ENCODE data around the gene WWTR1. TPM values are rescaled to one million over a fixed set of nuclear protein-coding genes. Genes with fewer than 3 reads are reported as not detected.

Gene WWTR1
- total RNA-seq, 1 experiment from 2014 or later = 73.5 TPM

GRCh38 chr3:149643963-149644362 is 13.9 kb downstream of the WWTR1 start:
- peaks cover 96% of the 10 kb centered on the region for H3K79me2 ChIP-seq (ENCODE audit: low read depth)
- peaks cover 22% of the 10 kb centered on the region; the same call in 1 of the 2 replicates for H3F3A ChIP-seq (ENCODE audit: insufficient read depth, low read depth)
- DNase-seq = no peak
- no TSS peak for BruUV-seq (replicated peaks)
- intact Hi-C loops (cut with micrococcal nuclease; ENCODE audit: unreplicated experiment) = no loop called here
- no peak overlapping the region for H2AFZ ChIP-seq
- H3K27me3 ChIP-seq (ENCODE audit: insufficient read depth, low read depth) = no peaks in the 10 kb centered on the region
- peaks cover 55% of the 10 kb centered on the region for H3K36me3 ChIP-seq (ENCODE audit: low read depth)
- H3K4me1 ChIP-seq (replicated peaks; ENCODE audit: insufficient read depth) = peaks cover 23% of the 10 kb centered on the region; the same call in 1 of the 2 replicates
- TF ChIP-seq EZH2 (IDR thresholded peaks at IDR 0.05; ENCODE audit: low read depth) = no peak
- TF ChIP-seq CTCF (conservative IDR thresholded peaks at IDR 0.05) = no peak
- H3K9me2 ChIP-seq (ENCODE audit: insufficient read depth) = no peaks in the 10 kb centered on the region; the same call in 1 of the 2 replicates
- ChIA-PET CTCF (no interaction called here), POLR2A (ENCODE audit: unreplicated experiment) (no interaction called here)
- H3K4me2 ChIP-seq = no peak overlapping the region
- peaks cover 24% of the 10 kb centered on the region; the same call in 1 of the 2 replicates for H4K20me1 ChIP-seq (ENCODE audit: insufficient read depth)
- no peak overlapping the region for H3K4me3 ChIP-seq
- H3K27ac ChIP-seq = no peak overlapping the region
- no peaks in the 10 kb centered on the region for H3K9me3 ChIP-seq (ENCODE audit: insufficient read depth, low read depth)

GRCh38 chr3:149643482-149643798 is 14.4 kb downstream of the WWTR1 start:
- no TSS peak for BruUV-seq (replicated peaks)
- no peaks in the 10 kb centered on the region for H3K9me3 ChIP-seq (ENCODE audit: insufficient read depth, low read depth)
- POLR2A ChIA-PET (ENCODE audit: unreplicated experiment) = interaction anchor here (0.5 kb wide), 1 partner anchor 96 kb away, joined by 3 read pairs; no protein-coding TSS in a partner anchor
- no peak for TF ChIP-seq CTCF (conservative IDR thresholded peaks at IDR 0.05)
- TF ChIP-seq EZH2 (IDR thresholded peaks at IDR 0.05; ENCODE audit: low read depth) = no peak
- intact Hi-C loops (cut with micrococcal nuclease; ENCODE audit: unreplicated experiment) = no loop called here
- peaks cover 25% of the 10 kb centered on the region; the same call in 1 of the 2 replicates for H3F3A ChIP-seq (ENCODE audit: insufficient read depth, low read depth)
- no peak overlapping the region for H3K27ac ChIP-seq
- no peak overlapping the region for H3K4me3 ChIP-seq
- H3K79me2 ChIP-seq (ENCODE audit: low read depth) = peaks cover 98% of the 10 kb centered on the region
- peaks cover 53% of the 10 kb centered on the region for H3K36me3 ChIP-seq (ENCODE audit: low read depth)
- peaks cover 23% of the 10 kb centered on the region; the same call in 1 of the 2 replicates for H3K4me1 ChIP-seq (replicated peaks; ENCODE audit: insufficient read depth)
- no peak overlapping the region for H3K4me2 ChIP-seq
- no peaks in the 10 kb centered on the region; the same call in 1 of the 2 replicates for H3K9me2 ChIP-seq (ENCODE audit: insufficient read depth)
- peaks cover 27% of the 10 kb centered on the region; the same call in 1 of the 2 replicates for H4K20me1 ChIP-seq (ENCODE audit: insufficient read depth)
- no peak overlapping the region for H2AFZ ChIP-seq
- CTCF ChIA-PET = interaction anchor here (0.6 kb wide), 1 partner anchor 112 kb away, joined by 4 read pairs; no protein-coding TSS in a partner anchor
- no peaks in the 10 kb centered on the region for H3K27me3 ChIP-seq (ENCODE audit: insufficient read depth, low read depth)
- no peak for DNase-seq

- Histone ChIP-seq H4K20me1 (ENCODE audit: insufficient read depth) (peaks cover 39% of the 10 kb centered on the region), H3K4me1 (replicated peaks; ENCODE audit: insufficient read depth) (0 out of 2 replicates have a peak, but pooled peaks cover 6% of the 10 kb centered on the region), H3K4me3 (no peak overlapping the region), H3K9me2 (ENCODE audit: insufficient read depth) (no peaks in the 10 kb centered on the region), H3K27ac (no peak overlapping the region), H3K79me2 (ENCODE audit: low read depth) (peaks cover 98% of the 10 kb centered on the region), H3K4me2 (no peak overlapping the region), H3K9me3 (ENCODE audit: insufficient read depth, low read depth) (no peaks in the 10 kb centered on the region), H3K36me3 (ENCODE audit: low read depth) (peaks cover 31% of the 10 kb centered on the region; the same call in 1 of the 2 replicates), H2AFZ (no peak overlapping the region), H3K27me3 (ENCODE audit: insufficient read depth, low read depth) (no peaks in the 10 kb centered on the region), H3F3A (ENCODE audit: insufficient read depth, low read depth) (peaks cover 19% of the 10 kb centered on the region; the same call in 1 of the 2 replicates)
- ChIA-PET CTCF (no interaction called here), POLR2A (ENCODE audit: unreplicated experiment) (interaction anchor here (0.6 kb wide), 1 partner anchor 78 kb away, joined by 4 read pairs; no protein-coding TSS in a partner anchor)
- no TSS peak for BruUV-seq (replicated peaks)
- intact Hi-C loops (cut with micrococcal nuclease; ENCODE audit: unreplicated experiment) = no loop called here
- no peak for DNase-seq
- TF ChIP-seq CTCF (conservative IDR thresholded peaks at IDR 0.05) = no peak
- no peak for TF ChIP-seq EZH2 (IDR thresholded peaks at IDR 0.05; ENCODE audit: low read depth)
Observed at GRCh38 chr3:149640976-149641728, 16.7 kb downstream of the WWTR1 start.
